HG02970 (cell line): Measurements from ENCODE around the gene PPP2R2C.

Source experiments
- ATAC-seq: cut with Tn5 transposase; IDR thresholded peaks from one replicate; pipeline ENCODE4 v1.9.1; 2021; ENCODE audit warnings: mild to moderate bottlenecking, moderate library complexity, moderate number of reproducible peaks; ENCODE audit not compliant: unreplicated experiment, low FRiP score

PPP2R2C gene

GRCh38 chr4:6494431-6495295 lies 22.2 kb upstream of the PPP2R2C start:
- no peak for ATAC-seq

GRCh38 chr4:6493658-6494304 lies 21.4 kb upstream of the PPP2R2C start:
- ATAC-seq = no peak

DNA sequence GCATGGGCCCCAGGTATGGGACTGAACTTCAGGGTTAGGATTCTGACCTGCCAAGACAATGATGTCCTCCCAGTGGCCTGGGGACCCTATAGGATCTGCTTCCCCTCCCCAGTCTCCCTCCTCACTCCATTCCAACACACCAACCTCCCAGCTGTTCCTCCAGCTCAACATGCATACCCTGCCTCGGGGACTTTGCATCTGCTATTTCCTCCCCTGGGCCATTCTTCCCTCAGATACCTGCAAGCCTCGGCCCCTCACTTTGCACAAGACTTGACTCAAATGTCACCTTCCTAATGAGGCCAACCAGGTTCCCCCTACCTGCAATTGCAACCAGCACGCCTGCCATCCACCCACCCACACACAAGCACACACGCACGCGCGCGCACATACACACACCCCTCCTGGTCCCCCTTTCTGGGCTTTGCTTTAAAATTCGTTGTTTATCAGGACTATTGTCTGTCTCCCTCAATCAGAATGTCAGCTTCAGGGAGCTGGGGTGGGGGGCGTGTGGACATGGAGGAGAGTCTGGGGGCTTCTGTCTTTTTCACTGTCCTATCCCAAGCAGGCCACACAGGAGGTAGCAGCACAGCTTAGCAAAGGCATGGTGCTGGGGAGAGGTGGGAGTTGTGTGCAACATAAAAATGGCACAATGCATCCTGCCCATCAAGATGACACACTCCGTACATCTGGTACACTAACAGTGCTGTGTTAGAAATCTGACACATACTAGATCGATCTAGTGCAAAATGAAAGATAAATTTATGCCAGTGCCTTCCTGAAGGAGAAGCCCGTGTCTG lies 20.6 kb upstream of the PPP2R2C start:
- ATAC-seq = no peak

- no peak for ATAC-seq
Observed at GRCh38 chr4:6492027-6492590, 19.7 kb upstream of the PPP2R2C start.

DNA sequence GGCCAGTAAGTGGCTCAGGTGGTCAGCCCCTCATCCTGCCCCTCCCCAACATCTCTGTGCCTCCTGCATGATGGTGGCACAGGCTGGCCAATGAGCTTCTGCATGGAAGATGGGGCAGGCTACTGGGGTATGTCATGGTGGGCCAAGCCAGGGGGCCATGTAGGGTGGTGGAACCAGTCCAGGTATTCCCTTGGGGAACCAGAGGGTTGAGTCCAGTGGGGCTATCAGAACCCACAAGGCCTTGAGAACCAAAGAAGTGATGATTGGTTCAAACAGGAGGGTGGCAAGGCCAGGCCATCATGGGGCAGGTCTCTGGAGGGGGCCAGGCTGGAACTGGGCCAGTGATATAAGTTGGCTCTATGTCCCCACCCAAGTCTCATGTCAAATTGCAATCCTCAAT lies 18.8 kb upstream of the PPP2R2C start:
- ATAC-seq = no peak

DNA sequence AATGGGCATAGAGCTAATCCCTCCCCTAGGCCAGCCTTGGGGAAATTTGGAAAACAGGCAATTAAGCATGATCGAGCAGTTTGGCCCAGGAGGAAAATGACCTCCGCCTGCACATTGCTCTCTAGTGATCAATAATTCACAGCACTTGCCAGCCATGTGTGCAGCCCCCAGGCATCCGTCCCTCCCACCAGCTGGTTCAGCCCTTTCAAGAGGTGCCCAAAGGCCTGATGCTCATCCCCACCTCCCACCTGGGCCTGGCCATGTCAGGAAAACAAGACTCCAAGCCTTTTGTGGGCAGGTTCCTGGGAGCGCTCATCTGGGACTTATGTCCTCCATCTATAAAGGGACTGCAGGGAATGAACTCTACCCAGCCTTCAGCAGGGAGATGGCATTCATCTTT lies 17.5 kb upstream of the PPP2R2C start:
- no peak for ATAC-seq

GRCh38 chr4:6487466-6487865 lies 15.1 kb upstream of the PPP2R2C start:
- no peak for ATAC-seq

DNA sequence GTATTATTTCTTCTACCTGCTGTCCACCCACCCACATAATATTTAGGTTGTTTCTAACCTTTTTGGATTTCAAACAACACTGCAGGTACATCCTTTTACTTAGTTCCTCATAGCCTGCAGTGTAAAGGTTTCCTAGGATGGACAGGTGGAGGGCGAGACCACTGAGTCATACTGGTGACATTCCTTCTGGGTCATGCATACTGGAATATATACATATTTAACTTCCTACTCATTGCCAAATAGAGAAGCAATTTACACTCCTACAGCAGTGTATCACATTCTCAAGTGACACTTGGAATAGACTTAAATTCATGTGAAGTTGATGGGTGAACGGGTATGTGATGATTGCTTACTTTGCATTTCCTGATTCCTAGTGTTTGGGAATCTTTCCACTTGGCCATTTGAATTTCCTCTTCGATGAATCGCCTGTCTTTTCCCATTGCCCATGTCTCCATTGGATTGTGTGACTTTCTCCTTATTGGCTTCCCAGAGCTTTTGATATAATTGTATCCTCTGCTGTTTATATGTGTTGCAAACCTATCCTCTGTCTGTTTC lies 8.2 kb upstream of the PPP2R2C start:
- no peak for ATAC-seq

DNA sequence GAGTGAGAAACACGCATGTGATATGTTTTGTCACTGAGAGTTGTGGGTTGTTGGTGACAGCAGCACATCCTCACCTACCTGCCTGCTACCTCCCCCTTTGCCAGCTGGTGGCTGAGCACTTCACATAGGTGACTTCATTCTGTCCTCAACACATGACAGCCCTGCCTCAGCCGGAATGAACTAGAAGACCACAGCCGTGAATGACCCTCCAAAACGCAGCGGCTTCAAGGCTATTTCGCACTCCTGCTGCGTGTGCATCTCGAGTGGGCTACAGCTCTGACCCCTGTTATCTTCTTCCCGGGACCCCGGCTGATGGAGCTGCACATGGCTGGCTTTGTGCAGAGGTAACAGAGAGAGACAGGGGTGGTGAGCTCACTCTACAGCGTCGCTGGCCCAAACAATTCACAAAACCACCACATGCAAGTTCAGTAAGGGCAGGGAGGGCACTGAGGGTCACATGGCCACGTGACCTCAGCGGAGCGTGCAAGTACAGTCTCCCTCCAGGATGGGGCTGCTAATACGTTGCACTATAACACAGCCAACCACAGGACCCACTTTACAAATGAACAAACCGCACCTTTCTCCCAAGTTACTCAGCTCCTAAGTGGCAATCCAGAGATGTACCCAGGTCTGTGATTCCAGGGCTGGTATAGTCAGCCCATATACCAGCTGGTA lies 6.3 kb upstream of the PPP2R2C start:
- no peak for ATAC-seq

DNA sequence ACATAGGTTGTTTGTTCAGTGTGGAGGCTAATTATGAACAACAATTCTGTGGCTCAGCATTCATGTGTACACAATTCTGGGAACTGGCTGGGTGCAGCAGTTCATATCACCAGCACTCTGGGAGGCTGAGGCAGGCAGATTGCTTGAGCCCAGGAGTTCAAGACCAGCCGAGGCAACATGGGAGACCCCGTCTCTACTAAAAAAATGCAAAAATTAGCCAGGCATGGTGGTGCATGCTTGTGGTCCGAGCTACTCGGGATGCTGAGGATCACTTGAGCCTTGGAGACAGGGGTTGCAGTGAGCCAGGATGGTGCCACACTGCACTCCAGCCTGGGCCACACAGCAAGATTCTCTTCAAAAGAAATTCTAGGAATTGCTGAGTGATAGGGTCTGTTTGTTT lies 4.5 kb upstream of the PPP2R2C start:
- no peak for ATAC-seq

DNA sequence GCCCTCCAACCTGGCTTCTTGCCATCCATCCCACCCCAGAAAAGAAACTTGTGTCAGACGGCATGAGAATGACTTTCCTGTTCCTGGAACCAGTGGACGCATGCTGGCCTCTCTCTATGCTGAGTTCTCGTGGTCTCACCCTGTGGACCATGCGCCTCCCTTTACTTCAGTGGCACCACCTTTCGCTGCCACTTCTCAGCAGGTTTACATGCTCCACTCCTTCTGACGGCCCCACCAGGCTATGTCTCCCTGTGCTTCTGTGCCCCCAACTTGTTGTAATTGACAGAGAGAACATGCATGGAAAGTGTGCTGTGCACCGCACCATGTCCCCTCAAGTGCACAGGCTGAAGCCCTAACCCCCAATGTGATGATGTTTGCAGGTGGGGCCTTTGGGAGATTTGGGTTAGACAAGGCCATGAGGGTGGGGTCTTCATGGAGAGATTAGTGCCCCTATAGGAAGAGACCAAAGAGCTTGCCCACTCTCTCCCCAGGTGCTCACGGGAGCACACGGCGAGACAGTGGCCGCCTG lies 3.1 kb upstream of the PPP2R2C start:
- ATAC-seq = no peak

DNA sequence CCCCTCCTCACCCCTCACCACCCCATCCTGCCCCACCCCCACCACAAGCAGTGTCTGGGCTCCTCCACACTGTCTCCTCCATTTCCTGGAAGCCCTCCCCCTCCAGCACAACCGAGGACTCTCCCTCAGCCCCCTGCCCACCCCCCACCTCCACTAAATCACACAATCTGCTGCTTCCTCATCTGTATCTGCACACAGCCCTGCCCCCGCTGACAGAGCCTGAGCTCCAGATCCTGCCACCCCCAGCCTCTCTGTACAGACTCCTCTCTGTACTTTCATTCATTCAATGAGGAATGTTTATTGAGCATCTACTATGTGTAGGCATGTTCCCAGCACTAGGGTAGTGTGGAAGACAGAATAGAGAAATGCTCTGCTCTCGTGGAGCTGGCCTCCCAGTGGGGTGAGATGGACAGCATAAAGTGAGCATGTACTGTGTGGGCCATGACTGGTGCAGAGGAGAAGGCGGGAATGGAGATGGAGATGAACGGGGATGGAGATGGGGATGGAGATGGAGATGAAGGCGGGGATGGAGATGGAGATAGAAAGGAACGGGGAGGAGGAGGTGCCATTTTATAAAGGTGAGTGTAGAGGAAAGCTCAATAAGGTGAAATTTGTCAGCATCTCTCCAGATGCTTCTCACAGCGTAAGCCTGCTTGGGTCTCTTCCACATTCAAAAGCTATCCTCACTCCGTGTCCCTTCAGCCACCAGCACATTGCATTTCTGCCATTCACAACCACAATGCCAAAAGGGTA lies 2.5 kb upstream of the PPP2R2C start:
- no peak for ATAC-seq

GRCh38 chr4:6474053-6474568 lies 1.7 kb upstream of the PPP2R2C start:
- ATAC-seq = no peak

DNA sequence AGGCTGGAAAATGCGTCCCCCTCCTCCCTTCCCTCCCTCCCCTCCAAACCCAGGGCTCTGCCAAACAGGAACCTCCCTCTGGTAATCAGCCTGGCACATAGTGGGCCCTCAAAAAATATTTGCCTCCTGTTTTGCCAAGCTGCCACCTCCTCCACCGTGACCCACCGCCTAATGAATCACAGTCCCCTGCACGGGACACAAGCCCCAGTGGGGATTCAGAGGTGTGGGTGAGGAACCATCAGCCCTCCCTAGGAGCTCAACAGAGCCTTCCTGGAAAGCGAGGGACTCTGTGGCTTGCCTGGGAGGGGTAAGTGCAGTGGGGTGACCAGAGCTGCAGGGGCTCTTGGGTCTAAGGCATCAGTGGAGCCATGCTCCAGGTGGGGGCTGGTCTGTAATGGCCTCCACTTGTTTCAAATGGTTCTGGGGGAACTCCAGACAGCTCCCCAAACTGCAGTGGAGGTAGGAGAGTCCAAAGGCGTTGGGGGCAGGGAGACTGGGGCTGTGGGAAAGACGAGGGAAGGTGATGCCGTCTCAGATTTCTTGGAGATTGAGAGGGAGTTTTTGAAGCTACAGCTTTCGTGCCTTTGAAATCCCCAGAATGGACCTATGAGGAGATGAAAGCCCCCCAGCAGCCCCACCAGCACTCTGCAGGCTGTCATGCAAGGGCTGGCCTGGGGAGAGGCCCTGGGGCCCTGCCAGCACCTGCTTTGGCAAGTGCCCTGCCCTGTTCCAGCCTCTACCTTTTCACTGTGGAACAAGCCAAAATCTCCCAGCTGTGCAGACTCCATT lies 1.0 kb upstream of the PPP2R2C start:
- no peak for ATAC-seq

- no peak for ATAC-seq
Observed at GRCh38 chr4:6472008-6472386, 417 bp downstream of the PPP2R2C start.

- ATAC-seq = no peak
Observed at GRCh38 chr4:6471307-6472007, 957 bp downstream of the PPP2R2C start.

- ATAC-seq = no peak
Observed at GRCh38 chr4:6470502-6471306, 1.7 kb downstream of the PPP2R2C start.
